OCI-M1 (cell line): Measurements from ENCODE around the gene KCNK10.
A peak's percentile ranks its signal among the peaks of the same experiment; 100 is the strongest.

ENCODE experiments used
- DNase-seq: peaks from one replicate; lab custom pipeline; 2025; lab: John Stamatoyannopoulos, UW

KCNK10 gene

DNA sequence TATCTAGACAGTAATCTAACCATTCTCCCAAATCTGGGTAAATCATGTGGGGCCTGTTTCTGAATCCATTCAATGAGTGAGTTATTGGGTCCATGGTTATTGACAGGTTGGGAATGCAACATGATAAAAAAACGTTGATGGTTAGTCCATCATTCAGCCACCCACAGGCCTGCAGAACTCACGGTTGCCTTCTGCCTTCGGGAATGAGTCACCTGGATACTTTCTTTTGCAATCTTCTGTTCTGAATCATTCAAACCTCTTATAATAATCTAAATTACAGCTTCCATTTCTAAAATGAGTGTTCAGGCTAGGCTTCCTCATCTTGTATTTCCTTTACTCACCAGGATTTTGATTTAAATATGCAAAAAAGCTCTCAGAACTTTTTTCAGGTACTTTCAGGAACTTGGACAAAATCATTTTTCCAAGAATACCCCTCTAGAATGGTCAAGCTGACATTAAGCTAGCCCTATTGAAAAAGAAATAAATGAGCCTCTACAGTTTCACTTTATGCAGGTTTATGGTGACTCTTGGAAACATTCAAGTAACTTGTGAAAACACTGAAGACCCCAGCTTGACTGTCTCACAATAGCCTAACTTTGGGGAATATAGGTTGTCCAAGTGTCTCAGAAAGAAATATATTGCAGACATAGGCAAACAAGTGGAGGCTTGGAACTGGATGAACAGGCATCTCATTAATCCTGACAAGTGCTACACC lies 94.4 kb downstream of the KCNK10 start:
- no peak for DNase-seq

DNA sequence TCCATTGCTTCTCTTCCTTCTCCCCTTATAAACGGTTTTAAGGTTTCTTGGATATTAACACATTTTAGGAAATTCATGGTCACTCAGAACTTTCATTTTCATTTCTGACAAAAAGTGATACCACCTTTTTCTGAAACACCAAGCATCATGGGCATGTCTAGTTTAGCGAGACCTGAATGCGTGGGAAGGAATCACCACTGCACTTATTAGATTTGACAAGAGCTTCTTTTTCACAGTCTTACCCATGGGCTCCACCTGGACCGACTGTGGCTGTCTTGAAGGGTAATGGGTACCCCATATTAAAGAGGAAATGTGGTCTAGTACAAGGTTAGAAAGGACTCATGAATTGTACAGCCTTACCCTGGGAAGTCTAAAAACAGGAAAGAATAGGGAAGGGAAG lies 95.4 kb downstream of the KCNK10 start:
- DNase-seq, result no peak

DNA sequence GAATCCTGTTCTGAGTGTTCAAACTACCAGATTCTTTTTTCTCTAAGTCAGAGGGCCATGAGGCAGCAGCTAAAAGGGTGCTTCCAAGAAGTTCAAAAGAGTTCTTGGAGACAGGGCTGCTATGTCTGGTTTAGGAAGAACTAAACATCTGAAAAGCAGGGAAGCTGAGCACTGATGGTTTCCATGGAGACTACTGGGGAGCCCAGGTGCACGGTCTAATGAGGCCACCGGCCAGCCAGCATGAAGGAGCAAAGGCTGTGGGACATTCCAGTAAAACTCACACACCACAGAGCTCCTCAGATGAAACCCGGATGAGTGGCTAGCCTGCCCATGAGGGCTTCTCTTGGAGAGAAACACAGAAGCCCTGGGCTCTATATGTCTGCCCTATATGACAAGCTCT lies 97.3 kb downstream of the KCNK10 start:
- DNase-seq, result no peak

DNA sequence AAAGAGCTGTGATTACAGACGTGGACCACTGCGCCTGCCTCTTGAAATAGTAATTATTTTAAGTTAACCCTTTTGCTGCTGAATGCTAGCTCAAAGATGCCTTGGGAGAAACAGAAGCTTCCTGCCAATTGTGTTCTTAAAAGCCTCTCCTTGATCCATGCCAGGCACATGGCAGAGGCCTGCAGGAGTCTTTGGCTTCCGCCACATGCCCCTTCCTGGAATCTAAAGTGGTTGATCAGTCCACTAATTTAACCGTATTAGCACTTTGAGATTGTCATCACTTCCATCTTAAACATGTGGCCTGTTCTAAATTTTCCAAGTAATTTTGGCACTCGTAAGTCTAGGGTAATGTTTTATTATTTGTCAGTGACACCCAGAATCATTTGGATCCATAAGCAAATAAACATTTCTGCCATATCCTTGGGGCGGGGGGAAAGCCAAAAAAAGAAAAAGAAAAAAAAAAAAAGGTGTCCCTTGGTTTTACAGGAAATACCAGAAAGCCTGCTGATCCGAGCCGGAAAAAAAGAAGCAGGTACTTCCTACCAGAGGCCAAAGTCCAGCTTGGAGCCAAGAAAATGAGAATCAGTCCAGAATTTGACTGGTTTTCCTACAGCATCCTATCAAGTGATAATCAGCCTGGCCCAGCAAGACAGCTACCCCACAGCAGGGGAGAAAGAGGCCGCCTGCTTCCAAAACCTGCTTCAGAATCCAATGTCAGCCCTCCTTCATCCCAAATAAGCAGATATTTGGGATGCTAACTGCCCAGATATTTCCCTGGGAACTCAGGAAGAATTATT lies 104.8 kb downstream of the KCNK10 start:
- no peak for DNase-seq

DNA sequence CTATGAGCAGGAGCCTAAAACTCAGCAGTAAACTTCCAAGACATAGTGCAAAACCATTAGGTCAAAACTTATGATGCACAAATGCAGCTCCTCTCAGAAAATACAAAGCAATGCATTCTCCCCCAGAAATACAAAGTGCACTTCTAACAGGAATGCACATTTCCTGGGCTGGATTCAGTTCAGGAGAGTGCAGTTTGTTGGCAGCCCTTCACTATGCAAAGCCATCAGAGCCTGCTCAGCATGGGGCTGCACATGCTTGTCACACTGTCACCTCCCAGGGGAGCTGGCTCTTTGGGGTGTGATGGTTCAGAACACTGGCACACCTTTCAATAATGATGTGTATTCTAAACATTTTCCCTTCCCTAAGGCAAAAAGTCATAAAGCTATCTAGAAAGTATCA lies 110.4 kb downstream of the KCNK10 start:
- DNase-seq, result no peak

DNA sequence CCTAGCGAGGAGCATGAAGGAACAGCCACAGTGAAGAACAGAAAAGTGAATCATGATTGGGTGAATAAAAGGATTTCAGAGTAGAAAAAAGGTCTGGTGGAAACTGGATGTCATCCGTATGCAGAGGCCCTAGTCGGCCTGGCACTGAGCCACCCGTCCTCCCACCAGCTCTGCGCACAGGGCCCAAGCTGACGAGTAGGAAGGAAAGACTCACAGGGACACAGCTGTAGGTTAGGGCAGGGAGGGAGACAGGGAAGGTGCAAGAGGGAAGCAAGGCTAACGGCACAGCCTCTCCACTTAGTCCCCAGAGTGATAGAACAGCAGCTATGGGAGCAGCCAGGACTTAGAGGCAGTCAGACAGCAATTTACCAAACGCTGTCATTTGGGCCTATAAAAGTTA lies 112.6 kb downstream of the KCNK10 start:
- no peak for DNase-seq

DNA sequence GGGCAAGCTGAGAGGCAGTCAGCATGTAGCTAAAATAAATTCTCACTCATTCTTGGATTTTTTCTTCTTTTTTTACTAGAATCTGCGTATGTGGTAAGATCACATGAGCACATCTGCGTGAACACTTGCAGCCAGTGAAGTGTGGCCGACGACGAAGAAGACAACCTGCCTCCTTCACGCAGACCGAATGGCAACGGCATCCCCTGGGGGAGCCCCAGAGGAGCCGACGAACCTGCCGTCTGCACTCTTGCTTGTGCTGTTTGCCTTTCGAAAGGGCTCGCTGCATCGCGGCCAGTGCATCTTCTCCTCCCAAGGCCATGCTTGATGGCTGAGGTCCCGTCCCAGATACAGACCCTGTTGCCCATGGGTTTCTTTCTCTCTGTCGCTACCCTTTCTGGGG lies 113.8 kb downstream of the KCNK10 start:
- no peak for DNase-seq

DNA sequence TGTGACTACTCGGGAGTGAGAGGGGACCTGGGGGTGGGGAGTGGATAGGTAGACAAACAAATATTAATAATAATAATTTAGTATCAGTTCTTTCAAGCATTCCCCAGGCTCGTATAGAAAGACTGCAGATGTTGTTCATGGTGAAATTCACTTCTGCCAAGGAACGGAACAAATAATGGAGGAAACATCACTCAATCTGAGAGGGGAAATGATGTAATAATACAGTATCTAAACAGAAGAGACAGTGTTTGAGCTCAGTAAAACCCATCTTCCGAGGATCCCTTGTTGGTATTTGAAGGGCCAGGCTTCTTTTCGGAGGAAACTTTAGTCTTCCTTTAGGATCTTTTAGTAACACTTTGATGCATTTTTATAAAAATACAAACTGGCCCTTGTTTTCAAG lies 114.2 kb downstream of the KCNK10 start:
- no peak for DNase-seq

DNA sequence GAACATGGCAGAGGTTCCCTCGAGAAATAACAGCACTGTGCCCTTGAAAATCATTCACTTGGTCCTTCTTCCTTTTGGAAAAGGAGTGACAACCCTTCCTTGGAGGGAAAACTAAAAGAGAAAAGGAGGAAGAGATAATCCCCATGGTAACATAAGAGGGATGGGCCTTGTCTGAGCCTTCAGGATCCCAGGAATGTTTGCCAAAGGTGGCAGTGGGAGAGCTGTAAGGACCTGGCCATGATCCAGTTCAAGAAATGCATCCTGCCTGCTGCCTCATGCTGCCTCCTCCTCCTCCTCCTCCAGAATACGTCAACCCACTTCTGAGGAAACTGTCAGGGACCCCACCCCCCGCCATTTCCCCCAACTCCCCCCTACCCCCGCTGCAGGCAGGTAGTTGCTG lies 118.8 kb downstream of the KCNK10 start:
- DNase-seq, result no peak

DNA sequence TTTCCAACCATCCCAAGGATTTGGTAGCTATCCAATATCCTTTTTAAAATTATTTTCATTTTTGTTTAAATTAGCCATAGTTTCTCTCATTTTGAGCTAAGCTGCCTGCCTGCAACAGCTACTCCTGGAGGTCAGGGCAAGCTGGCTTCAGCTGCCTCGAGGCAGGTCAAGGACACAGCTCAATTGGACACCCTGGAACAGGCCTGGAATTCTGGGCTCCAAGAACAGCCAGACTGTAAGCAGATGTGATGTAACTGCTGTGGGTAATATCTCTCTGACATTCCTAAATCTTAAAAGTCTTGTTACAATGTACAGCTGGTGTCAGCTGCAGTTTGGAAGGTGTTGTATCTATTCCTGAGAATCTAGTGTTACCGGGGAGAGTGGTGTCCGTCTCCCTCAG lies 119.8 kb downstream of the KCNK10 start:
- no peak for DNase-seq

DNA sequence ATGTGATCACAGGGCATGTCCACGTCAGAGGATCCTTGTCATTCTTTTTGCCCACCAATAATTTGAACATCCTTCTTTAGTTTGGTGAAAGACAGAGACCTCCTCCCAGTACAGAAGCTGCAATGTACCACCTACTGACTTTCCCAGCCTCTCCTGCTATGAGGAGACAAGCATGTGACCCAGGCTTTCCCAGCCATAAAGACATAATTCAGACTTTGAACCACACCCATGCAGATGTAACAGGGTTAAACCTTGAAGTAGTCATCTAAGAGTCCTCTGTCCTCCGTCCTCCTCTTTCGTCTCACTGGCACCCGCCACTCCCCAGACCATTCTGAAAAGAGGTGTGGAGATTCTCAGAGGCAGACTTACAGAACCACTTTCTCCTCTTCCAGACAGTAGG lies 120.8 kb downstream of the KCNK10 start:
- no peak for DNase-seq

DNA sequence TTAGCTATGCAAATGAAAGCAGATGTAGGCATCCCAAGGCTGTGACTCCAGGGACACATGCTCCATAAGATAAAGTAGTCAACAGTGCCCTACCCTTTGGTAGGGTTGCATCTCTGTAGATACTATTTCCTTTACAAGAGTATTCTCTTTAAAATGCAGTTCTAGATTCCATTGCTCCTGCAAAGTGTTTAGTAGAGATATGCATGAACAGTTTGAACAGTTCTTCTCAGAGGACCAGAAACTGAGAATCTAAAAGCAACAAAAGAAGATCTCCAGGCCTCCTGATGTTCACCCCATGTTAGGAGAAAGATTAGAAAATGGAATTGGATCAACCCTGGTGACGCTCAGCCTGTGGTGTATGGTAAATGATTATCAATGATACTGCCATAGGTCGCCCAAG lies 121.2 kb downstream of the KCNK10 start:
- DNase-seq, result no peak

DNA sequence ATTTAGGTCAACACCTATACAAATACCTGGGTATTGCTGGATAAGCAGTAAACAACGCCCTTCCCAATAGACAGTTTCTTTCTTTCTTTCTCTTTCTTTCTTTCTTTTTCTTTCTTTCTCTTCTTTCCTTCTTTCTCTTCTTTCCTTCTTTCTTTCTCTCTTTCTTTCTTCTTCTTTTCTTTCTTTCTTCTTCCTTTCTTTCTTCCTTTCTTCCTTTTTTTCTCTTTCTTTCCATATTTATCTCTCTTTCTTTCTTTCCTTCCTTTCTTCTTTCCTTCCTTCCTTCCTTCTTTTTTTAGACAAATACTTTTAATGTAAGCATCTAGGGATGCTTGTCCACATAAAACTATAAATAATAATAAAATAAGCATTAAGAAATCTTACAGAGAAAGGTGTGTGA lies 123.2 kb downstream of the KCNK10 start:
- DNase-seq, result no peak

DNA sequence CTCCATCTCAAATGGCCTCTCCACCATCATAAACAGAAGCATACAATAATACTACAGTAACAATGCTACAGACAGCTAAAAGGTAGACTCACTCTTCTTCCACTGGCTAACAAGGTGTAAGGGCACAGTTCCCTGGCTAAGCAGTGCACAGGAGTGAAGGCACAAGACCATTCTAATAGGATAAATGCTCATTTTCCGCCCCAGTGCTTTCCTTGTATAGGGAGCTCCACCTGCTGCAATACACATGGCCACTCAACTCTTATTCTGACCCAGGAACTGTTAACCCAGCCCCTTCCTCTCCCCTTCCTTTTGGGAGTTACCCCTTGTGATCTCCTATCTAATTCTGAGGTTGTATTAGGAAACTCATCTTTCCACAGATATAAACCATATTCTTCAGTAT lies 124.6 kb downstream of the KCNK10 start:
- no peak for DNase-seq

DNA sequence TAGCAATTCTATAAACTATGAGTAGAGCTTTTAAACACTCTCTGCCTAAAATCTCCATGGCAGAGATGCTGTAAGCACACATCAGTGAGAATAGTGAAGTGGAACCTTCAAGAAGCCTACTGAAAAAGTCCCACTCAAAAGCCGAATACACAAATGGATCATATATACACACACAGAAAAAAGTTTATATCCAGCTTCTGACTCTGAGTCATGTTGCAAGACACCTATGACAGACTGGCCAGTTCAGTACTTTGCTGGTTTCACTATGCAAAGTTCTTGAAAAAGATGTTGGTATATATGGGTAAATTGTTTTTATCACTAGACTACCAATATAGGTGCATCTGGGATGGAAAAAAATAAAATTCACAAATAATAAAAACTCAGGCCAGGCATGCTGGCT lies 126.1 kb downstream of the KCNK10 start:
- DNase-seq, result no peak

DNA sequence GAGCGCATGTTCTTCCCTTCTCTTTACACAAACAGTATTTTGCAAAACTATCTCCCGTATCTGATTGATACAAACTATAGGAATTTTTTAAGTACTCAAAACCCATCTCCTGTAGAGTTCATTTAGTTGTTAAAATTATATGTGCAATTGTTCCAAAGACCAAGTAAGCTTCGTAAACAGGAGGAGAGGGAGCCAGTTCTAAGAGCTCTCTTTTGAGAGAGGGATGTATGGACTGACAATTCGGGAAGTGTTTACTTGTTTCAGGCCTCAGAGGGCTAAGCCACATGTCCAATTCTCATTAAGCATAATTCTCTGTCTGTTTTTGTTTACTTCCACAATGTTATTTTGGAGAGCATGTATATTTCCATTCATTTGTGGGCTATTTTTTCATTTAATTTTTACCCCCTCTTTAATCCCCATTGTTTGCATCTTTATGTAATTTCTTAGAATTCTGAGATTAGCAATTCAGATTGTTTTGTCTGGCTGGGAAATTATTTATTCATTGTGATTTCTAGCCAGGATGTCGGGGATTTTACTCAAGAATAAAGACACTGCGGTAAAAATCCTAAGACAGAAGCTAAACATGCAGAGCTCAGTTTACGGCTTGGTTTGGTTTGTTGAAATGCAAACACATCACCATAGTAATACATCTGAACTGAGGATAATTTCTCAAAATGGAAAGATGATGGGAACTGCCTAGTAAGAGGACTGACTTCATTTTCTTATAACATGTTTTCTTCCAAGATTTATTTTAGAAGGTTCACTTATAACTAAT lies 126.8 kb downstream of the KCNK10 start:
- no peak for DNase-seq

DNA sequence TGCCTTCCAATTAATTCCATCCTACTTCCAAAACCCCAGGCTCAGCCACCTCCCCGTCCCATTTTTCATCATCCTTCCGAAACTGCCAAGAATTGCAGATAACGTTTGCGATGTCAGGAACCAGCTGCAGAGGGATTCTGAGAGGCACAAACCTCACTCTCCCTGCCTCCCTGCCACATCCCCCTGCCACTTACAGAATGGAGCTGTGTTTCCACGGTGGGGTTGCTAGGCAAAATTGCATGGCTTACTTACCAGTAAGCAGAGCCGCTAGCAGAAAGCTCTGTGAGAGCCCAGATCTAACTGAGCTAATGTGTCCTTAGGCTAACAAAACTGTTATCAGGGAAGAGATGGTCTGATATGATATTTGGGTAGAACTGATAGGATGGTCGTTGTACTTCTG lies 127.4 kb downstream of the KCNK10 start:
- DNase-seq, result no peak

DNA sequence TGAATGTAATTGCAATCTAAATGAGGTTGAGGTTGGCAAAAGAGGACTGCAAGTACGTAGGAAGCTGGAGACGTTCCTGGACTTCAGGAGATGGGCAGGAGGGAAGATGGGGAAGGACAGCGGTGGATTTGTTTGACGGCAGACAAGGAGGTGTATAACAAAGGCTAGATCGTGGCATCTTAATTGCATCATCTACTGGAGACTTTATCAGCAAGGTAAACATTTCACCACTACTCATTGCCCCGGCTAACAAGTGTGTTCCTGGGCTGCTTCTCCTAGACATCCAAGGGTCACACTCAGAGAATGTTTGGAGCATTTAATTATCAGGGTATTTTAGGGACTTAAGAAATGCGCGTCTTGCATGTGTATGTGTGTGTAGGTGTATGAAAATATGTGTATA lies 128.5 kb downstream of the KCNK10 start:
- DNase-seq, result no peak

DNA sequence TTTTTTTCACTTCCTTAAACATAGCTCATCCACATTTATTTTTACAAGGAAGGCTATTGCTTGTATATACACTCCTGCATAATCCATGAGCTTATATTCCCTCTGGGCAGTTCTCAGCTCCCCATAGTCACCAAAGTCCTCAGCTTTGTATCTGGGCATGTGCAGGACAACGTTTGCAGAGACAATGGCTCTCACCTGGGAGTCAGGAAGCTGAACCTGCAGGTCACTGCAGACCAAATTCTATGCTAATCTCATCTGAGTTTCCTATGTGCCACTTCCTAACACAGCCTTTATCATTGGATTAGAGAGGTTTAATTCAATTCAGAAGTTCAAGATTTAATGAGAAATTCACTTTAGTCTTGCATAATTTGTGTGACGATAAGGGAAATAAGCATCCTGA lies 131.5 kb downstream of the KCNK10 start:
- no peak for DNase-seq

DNA sequence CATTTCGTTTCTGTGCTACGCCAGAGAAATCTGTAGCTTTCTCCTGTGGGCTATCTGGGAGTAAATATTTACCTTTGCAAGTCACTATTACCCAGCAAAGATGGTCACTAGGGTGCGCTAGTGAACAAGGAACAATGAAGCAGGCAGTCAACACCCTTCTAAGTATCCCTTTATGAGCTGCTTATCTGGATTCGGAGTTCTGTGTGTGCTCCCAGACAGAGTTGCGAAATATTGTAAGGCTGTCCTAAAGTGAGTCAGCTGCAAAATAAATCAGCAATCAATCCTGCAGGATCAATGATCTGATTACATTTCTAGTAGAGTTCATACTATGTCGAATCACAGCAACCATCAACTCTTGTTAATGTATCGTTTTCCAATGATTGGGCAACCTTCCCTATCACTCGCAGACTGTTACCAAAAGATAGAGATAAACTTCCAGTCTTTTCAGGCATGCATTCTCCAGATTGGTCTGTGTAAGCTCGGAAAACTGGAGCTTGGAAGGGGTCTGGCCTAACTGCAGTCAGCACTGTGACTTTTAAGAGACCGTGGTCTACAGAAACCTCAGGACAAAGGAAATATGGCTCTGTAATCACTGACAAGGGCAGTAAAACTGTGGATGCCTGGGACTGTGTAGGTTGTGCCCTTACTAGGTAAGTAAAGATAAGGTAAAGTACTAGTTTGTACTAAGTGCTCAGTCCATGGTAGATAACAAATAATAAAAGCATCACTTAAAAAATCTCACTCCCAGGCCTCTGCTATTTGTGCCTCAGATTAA lies 133.5 kb downstream of the KCNK10 start:
- DNase-seq, result peak; percentile 89

DNA sequence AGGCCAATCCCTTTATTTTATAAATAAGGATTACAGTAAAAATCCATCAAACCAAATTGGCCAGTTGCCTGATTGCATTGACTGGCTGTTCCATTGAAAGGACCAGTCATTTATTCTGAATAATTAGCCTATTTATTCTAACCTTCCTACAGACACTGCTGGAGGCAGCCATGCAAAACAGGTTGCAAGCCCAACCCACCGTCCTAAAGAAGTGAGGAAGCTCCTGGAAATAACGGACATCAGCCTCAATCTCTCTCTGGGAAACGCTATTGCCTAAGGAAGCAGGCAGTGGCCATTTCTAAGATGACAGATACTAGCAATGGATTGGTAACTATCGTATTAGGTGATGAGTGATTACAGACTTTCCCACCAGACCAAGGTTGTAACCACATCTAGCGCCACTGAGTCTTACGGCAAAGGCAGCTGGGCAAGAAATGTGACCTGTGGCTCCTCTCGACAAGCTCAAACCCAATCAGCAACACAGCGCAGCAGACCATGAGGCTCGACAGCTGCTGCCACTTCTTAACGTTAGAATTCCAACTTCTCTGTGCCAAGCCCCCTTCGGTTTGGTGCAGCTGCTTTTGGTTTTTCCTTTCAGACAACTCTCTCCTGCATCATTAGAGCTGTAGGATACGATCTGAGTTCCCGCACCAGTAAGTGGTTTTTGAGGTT lies 134.2 kb downstream of the KCNK10 start:
- DNase-seq, result no peak

DNA sequence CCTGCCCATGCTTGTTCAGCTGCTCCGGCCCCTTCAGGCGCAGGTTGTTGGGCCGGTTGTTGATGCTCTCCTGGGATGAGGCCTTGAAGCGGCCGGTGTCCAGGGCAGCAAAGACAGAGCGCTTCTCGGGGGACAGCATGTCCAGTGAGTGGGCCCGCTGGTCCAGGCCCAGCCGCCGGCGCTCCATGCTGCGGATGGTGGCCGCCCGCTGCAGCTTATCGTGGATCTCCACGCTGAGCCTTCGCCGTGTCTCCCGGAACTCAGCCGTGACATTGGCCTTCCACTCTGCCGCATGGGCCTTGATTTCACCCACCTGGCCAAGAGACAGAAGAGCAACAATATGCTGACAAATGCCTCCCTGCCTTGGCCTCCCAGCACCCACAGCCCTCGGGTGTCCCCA lies 137.2 kb downstream of the KCNK10 start:
- no peak for DNase-seq
